Activated T-helper 1 cell treated with anti-CD3 and anti-CD28 coated beads, Interleukin-2, amount 50 U/mL, for 16 hours (primary cell): ENCODE results near the gene CCRL2.

Experiments
- DNase-seq, 2 donors: peaks; one replicate each; pipeline ENCODE4 v3.0.0-alpha.2; 2020; ENCODE audit warnings: low read depth in 1 of 2, low spot score in 1 of 2

The CCRL2 gene, protein sequence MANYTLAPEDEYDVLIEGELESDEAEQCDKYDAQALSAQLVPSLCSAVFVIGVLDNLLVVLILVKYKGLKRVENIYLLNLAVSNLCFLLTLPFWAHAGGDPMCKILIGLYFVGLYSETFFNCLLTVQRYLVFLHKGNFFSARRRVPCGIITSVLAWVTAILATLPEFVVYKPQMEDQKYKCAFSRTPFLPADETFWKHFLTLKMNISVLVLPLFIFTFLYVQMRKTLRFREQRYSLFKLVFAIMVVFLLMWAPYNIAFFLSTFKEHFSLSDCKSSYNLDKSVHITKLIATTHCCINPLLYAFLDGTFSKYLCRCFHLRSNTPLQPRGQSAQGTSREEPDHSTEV

DNA sequence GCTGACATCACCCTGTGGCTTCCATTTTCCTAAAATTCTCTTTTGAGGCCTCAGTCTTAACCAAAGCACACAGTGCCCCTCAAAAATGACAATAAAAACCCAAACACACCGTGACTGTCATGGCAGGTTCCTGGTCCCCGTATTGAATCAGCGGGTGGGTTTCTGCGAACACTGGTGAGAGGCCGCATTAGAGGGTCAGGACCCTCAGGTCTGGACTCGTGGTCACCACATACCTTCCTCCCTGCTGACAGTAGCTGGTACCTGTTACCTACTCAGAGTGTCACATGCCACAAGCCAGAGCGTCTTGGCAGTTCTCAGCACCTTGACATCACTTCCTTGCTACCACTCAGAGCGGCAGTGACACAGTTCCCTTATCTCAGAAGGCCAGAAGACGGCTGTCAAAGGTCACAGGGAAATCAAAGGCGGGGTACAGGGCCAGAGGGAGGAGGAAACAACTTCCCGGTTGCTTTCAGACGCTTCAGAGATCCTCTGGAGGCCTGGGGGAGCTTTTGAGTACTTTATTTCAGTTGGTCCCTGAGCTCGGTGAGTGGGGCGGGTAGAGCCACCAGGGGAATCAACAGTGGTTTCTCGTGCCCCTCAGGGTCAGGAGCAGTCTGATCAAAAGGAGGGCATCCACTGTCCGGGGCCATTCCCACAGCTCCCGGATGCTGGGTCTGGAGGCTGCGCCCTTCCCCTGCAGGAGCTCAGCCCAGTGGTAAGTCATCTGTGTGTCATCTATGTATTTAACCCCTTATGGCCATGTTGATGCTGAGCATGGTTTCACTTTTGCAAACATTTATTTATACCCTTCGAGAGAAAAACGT lies at the start of gene CCRL2, which contains the start of gene CCR5AS:
TSS of gene CCRL2 (plus strand) at position 472 of the 824 bp plus-strand sequence. CDS start 821 bp downstream, outside the sequence.
TSS of gene CCR5AS (minus strand) at position 279 of the 824 bp plus-strand sequence.
- DNase-seq, result peak in 1 of 2 donors; percentile 2

DNA sequence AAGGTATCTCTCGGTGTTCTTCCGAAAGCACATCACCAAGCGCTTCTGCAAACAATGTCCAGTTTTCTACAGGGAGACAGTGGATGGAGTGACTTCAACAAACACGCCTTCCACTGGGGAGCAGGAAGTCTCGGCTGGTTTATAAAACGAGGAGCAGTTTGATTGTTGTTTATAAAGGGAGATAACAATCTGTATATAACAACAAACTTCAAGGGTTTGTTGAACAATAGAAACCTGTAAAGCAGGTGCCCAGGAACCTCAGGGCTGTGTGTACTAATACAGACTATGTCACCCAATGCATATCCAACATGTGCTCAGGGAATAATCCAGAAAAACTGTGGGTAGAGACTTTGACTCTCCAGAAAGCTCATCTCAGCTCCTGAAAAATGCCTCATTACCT lies 48.6 kb upstream of the CCRL2 start:
- no peak for DNase-seq

DNA sequence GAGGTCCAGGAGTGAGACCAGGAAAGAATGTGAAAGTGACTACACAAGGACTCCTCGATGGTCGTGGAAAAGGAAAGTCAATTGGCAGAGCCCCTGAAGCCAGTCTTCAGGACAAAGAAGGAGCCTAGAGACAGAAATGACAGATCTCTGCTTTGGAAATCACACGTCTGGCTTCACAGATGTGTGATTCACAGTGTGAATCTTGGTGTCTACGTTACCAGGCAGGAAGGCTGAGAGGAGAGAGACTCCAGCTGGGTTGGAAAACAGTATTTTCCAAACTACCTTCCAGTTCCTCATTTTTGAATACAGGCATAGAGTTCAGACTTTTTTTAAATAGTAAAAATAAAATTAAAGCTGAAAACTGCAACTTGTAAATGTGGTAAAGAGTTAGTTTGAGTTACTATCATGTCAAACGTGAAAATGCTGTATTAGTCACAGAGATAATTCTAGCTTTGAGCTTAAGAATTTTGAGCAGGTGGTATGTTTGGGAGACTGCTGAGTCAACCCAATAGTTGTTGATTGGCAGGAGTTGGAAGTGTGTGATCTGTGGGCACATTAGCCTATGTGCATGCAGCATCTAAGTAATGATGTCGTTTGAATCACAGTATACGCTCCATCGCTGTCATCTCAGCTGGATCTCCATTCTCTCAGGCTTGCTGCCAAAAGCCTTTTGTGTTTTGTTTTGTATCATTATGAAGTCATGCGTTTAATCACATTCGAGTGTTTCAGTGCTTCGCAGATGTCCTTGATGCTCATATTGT lies 47.1 kb upstream of the CCRL2 start:
- DNase-seq, result no peak

DNA sequence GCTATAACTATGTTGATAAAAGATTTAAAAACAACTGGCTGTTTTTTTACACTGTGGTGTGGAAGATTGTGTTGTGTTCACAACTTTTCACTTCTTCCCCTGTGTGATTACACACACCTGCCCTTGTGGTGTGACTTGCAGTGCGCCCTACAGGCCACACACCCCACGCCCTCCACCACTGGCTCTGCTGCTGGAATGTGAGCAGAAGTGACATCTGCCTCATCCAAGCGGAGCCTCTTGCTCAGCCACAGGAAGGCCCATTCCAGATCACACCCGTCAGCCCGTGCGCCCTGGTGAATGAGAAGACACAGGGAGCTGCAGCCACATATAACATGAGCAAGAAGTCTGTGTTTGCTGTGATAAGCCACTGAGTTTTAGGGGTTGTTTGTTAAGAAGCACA lies 46.2 kb upstream of the CCRL2 start:
- DNase-seq, result no peak

DNA sequence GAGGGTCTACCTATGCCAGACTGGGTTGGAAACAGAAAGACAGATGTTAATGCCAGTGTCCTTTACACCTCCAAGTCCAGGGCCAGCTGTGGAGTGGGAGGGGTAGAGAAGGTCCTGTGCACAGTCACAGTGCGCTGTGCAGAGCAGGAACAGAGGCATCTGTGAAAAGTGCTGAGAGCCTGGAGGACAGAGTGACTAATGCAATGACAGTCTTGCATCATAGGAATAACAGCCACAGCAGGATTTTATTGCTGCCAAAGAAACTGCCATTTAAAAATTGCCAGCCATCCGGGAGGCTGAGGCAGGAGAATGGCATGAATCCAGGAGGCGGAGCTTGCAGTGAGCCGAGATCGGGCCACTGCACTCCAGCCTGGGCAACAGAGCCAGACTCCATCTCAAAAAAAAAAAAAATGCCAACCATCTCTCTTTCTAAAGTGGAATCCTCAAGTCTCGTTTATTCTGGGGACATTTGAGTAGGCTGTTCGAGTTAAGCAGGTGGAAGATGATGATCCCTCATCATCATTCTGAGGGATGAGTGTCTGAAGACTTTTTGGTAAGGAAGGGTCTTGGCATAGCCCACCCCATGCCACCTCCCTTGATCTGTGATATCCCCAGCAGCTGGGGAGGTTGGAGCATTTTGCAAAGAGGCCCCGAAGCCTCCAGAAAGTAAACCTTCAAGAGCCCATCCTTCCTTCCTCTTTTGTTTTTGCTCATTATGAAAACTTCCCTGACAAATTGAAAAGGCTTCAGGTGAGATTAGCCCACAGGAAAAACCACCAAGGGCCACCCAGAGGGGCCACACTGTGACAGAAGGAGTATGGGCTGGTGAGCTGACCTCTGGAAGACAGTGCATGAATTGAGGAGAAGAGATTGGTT lies 45.4 kb upstream of the CCRL2 start:
- DNase-seq, result no peak

DNA sequence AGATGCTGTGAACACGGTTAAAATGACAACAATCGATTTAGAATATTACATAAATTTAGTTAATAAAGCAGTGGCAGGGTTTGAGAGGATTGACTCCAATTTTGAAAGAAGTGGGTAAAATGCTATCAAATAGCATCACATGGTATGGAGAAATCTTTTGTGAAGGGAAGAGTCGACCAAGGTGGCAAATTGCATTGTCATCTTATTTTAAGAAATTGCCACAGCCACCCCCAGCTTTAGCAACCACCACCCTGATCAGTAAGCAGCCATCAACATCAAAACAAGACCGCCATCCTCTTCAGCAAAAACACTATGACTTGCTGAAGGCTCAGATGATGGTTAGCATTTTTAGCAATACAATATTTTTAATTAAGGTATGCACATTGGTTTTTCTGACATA lies 42.0 kb upstream of the CCRL2 start:
- no peak for DNase-seq

DNA sequence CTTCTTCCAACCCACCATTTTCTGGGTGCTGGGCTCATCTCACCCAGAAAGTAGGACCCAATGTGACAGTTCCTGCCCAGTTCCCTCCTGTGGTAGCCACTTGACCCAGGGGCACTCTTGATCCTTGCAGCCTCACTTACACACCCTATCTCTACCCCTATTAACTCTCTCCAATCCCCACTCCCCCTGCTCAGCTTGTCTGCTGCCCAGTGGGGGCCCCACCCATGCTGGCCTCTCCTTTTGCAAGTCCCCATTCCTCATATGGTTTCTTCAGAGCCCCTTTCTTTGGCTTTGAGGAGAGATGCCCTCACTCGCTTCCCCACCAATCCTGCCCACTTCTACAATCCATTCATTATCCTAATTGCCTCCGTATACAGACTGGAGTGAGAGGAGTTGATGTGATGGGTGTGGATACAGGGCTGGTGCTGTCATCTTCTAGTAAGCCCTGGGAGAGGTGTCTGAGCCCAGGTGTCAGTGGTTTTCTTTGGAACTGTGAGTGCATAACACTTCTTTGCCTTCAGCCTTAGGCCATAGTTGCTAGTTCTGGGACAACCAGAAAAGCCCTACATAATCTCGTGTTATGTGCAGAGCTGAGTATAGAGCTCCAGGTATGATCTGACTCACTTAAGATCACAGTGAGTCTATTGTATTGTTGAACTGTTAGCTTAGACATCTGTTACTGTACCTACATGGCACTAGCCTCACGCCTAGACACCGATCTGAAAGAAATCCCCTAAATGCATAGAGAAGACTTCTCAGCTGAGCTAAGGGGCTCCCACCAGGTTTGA lies 41.1 kb upstream of the CCRL2 start:
- no peak for DNase-seq

DNA sequence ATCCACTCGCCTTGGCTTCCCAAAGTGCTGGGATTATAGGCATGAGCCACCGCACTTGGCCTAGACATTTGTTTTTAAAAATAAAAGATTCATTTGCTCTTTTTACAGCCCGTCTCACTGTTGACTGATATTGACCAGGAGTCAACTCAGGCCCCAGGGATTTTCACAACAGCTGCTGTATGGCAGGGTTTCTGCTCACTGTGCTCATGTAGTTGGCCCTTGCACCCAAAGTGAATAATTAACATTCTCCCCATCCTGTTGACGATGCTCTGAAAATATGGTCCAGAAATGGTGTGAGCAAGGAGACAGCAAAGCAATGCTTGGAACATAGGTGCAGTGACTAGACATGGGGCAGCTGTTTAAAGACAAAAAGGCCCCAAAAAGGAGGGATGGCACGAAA lies 39.2 kb upstream of the CCRL2 start:
- no peak for DNase-seq

DNA sequence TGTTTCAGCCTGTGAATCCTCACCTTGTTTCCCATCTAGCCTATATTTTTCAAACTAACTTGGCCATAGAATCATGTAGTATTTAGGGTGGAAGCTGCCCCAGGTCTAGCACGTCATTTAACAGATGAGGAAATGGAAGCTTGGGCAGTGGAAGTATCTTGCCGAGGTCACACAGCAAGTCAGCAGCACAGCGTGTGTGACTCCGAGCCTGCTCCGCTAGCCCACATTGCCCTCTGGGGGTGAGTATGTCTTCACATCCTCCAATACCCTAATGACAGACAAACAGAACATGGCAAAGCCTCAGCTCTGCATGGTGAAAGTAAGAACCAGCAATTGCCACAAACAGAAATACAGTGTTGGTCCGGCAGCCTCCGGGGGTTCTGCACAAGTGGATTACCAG lies 38.5 kb upstream of the CCRL2 start:
- peak; percentile 18 to 46 for DNase-seq

DNA sequence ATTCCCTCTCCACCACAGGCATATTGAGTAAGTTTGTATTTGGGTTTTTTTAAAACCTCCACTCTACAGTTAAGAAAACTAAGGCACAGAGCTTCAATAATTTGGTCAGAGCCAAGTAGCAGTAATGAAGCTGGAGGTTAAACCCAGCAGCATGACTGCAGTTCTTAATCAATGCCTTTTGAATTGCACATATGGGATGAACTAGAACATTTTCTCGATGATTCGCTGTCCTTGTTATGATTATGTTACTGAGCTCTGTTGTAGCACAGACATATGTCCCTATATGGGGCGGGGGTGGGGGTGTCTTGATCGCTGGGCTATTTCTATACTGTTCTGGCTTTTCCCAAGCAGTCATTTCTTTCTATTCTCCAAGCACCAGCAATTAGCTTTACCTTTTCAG lies 37.9 kb upstream of the CCRL2 start:
- no peak for DNase-seq

DNA sequence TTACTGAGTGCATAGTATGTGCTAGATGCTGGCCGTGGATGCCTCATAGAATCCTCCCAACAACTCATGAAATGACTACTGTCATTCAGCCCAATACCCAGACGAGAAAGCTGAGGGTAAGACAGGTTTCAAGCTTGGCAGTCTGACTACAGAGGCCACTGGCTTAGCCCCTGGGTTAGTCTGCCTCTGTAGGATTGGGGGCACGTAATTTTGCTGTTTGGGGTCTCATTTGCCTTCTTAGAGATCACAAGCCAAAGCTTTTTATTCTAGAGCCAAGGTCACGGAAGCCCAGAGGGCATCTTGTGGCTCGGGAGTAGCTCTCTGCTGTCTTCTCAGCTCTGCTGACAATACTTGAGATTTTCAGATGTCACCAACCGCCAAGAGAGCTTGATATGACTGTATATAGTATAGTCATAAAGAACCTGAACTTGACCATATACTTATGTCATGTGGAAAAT lies 37.4 kb upstream of the CCRL2 start:
- no peak for DNase-seq

DNA sequence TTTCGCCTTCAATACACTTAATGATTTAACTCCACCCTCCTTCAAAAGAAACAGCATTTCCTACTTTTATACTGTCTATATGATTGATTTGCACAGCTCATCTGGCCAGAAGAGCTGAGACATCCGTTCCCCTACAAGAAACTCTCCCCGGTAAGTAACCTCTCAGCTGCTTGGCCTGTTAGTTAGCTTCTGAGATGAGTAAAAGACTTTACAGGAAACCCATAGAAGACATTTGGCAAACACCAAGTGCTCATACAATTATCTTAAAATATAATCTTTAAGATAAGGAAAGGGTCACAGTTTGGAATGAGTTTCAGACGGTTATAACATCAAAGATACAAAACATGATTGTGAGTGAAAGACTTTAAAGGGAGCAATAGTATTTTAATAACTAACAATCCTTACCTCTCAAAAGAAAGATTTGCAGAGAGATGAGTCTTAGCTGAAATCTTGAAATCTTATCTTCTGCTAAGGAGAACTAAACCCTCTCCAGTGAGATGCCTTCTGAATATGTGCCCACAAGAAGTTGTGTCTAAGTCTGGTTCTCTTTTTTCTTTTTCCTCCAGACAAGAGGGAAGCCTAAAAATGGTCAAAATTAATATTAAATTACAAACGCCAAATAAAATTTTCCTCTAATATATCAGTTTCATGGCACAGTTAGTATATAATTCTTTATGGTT lies 36.1 kb upstream of the CCRL2 start, which contains the start of gene CCR5:
TSS of gene CCR5 (plus strand) at position 108 of the 680 bp plus-strand sequence. CDS start 1,957 bp downstream, outside the sequence.
- DNase-seq, result no peak

DNA sequence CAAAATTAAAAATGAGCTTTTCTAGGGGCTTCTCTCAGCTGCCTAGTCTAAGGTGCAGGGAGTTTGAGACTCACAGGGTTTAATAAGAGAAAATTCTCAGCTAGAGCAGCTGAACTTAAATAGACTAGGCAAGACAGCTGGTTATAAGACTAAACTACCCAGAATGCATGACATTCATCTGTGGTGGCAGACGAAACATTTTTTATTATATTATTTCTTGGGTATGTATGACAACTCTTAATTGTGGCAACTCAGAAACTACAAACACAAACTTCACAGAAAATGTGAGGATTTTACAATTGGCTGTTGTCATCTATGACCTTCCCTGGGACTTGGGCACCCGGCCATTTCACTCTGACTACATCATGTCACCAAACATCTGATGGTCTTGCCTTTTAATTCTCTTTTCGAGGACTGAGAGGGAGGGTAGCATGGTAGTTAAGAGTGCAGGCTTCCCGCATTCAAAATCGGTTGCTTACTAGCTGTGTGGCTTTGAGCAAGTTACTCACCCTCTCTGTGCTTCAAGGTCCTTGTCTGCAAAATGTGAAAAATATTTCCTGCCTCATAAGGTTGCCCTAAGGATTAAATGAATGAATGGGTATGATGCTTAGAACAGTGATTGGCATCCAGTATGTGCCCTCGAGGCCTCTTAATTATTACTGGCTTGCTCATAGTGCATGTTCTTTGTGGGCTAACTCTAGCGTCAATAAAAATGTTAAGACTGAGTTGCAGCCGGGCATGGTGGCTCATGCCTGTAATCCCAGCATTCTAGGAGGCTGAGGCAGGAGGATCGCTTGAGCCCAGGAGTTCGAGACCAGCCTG lies 35.3 kb upstream of the CCRL2 start:
- no peak for DNase-seq

DNA sequence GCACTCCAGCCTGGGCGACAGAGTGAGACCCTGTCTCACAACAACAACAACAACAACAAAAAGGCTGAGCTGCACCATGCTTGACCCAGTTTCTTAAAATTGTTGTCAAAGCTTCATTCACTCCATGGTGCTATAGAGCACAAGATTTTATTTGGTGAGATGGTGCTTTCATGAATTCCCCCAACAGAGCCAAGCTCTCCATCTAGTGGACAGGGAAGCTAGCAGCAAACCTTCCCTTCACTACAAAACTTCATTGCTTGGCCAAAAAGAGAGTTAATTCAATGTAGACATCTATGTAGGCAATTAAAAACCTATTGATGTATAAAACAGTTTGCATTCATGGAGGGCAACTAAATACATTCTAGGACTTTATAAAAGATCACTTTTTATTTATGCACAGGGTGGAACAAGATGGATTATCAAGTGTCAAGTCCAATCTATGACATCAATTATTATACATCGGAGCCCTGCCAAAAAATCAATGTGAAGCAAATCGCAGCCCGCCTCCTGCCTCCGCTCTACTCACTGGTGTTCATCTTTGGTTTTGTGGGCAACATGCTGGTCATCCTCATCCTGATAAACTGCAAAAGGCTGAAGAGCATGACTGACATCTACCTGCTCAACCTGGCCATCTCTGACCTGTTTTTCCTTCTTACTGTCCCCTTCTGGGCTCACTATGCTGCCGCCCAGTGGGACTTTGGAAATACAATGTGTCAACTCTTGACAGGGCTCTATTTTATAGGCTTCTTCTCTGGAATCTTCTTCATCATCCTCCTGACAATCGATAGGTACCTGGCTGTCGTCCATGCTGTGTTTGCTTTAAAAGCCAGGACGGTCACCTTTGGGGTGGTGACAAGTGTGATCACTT lies 34.3 kb upstream of the CCRL2 start:
- DNase-seq, result no peak

DNA sequence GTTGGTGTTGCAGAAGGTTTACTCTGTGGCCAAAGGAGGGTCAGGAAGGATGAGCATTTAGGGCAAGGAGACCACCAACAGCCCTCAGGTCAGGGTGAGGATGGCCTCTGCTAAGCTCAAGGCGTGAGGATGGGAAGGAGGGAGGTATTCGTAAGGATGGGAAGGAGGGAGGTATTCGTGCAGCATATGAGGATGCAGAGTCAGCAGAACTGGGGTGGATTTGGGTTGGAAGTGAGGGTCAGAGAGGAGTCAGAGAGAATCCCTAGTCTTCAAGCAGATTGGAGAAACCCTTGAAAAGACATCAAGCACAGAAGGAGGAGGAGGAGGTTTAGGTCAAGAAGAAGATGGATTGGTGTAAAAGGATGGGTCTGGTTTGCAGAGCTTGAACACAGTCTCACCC lies 32.3 kb upstream of the CCRL2 start:
- DNase-seq, result no peak

DNA sequence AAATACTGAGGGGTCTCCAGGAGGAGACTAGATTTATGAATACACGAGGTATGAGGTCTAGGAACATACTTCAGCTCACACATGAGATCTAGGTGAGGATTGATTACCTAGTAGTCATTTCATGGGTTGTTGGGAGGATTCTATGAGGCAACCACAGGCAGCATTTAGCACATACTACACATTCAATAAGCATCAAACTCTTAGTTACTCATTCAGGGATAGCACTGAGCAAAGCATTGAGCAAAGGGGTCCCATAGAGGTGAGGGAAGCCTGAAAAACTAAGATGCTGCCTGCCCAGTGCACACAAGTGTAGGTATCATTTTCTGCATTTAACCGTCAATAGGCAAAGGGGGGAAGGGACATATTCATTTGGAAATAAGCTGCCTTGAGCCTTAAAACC lies 31.8 kb upstream of the CCRL2 start:
- no peak for DNase-seq

DNA sequence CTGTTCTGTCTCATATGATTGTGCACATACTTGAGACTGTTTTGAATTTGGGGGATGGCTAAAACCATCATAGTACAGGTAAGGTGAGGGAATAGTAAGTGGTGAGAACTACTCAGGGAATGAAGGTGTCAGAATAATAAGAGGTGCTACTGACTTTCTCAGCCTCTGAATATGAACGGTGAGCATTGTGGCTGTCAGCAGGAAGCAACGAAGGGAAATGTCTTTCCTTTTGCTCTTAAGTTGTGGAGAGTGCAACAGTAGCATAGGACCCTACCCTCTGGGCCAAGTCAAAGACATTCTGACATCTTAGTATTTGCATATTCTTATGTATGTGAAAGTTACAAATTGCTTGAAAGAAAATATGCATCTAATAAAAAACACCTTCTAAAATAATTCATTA lies 31.2 kb upstream of the CCRL2 start:
- no peak for DNase-seq
